GM23248 (cell line): ENCODE data around the gene SSR4.

ENCODE experiments used
- EZH2 ChIP-seq: fragments of 200-600 bp; sonication (generic); IDR thresholded peaks from 2 replicates; pipeline ENCODE4 v1.6.1; 2018; ENCODE audit warnings: antibody characterized with exemption, mild to moderate bottlenecking; ENCODE audit not compliant: insufficient read depth, poor library complexity, severe bottlenecking
- EZH2phosphoT487 ChIP-seq: fragments of 200-600 bp; sonication (generic); IDR thresholded peaks from 2 replicates; pipeline ENCODE4 v1.6.1; 2018; ENCODE audit warnings: antibody characterized with exemption, moderate library complexity, mild to moderate bottlenecking, low read depth; ENCODE audit not compliant: insufficient read depth

DNA sequence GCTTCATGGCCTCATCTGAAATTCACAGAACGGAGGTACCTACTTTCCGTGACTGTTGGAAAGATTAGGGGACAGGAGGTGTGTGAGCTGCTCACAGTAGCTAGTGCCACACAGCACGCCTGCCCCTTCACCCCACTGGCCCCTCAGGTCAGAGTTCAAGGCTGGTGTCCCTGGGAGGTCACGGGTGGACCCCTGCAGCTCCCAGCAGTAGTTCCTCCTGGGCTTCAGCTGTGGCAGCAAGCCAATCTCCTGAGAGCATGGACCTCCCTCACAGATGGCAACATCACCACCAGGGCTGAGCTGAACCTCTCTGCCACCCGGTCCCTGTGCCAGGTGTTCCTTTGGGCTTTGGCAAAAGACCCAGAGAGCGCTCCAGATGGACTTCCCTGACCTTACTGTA, 2.1 kb upstream of the SSR4 start:
- TF ChIP-seq EZH2 (no peak), EZH2phosphoT487 (no peak)
